ENCODE data around the gene STPG3. TPM values are rescaled to one million over a fixed set of nuclear protein-coding genes. Genes with fewer than 3 reads are reported as not detected.
A peak's percentile ranks its signal among the peaks of the same experiment; 100 is the strongest.

STPG3 gene
- total and polyA plus RNA-seq, 2 of the 13 experiments (the other 11 are each of a cell fraction or from before 2014, with no cell fraction given) = not detected

DNA sequence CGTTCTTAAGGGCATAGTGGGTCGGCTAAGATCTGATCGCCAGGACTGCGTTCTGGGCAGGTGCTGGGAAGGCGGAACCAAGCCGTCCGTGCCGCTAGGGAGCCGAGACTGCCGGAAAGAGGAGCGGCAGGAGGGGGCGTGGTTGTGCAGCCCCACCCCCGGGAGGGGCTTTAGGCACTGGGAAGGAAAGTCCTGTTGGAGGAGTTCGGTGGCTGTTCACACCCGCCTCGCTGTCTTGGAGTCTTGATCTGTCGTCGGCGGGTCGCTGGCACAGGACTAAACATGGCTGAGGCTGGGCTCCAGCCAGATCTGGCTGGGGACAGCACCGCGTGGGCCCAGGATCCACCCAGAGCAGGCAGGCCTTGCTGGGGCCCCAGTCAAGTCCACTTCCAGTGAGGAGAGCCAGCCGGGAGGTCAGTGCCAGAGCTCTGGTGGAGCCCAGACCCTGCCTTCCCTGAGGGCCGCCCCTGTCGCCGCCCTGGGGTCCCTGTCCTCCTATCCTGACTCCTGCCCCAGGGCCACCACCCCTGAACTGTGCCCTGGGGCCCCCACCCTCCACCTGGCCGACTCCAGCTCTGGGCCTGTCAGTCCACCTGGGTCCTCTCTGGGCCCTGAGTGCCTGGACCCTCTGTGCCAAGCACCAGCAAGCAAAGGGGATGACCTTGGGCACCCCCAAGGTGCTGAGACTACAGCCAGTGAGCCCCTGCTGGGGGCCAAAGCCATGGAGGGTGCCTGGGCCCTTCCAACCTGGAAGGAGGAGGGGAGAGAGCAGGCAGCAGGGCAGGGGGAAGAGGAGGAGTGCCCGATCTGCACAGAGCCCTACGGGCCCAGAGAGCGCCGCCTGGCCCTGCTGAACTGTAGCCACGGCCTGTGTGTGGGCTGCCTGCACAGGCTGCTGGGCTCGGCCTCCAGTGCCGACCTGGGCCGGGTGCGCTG lies 33.5 kb upstream of the STPG3 start (continued):
- TF ChIP-seq, protein P1, sequence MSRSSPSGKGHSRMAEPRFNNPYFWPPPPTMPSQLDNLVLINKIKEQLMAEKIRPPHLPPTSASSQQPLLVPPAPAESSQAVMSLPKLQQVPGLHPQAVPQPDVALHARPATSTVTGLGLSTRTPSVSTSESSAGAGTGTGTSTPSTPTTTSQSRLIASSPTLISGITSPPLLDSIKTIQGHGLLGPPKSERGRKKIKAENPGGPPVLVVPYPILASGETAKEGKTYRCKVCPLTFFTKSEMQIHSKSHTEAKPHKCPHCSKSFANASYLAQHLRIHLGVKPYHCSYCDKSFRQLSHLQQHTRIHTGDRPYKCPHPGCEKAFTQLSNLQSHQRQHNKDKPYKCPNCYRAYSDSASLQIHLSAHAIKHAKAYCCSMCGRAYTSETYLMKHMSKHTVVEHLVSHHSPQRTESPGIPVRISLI (CRISPR knock-in tag; IDR thresholded peaks at IDR 0.05; ENCODE audit: borderline replicate concordance) = no peak
- no peak for TF ChIP-seq GTF2F1 (IDR thresholded peaks at IDR 0.05; ENCODE audit: low read length)
- TF ChIP-seq RBFOX2 (IDR thresholded peaks at IDR 0.05; ENCODE audit: low read depth, low read length) = peak; percentile 60
- peak; percentile 35; the same call in 1 of the 2 replicates for TF ChIP-seq IRF2 (CRISPR knock-in tag; IDR thresholded peaks at IDR 0.05)
- TF ChIP-seq ZNF550 (CRISPR knock-in tag; IDR thresholded peaks at IDR 0.05; ENCODE audit: borderline replicate concordance) = no peak
- TF ChIP-seq, protein P2, sequence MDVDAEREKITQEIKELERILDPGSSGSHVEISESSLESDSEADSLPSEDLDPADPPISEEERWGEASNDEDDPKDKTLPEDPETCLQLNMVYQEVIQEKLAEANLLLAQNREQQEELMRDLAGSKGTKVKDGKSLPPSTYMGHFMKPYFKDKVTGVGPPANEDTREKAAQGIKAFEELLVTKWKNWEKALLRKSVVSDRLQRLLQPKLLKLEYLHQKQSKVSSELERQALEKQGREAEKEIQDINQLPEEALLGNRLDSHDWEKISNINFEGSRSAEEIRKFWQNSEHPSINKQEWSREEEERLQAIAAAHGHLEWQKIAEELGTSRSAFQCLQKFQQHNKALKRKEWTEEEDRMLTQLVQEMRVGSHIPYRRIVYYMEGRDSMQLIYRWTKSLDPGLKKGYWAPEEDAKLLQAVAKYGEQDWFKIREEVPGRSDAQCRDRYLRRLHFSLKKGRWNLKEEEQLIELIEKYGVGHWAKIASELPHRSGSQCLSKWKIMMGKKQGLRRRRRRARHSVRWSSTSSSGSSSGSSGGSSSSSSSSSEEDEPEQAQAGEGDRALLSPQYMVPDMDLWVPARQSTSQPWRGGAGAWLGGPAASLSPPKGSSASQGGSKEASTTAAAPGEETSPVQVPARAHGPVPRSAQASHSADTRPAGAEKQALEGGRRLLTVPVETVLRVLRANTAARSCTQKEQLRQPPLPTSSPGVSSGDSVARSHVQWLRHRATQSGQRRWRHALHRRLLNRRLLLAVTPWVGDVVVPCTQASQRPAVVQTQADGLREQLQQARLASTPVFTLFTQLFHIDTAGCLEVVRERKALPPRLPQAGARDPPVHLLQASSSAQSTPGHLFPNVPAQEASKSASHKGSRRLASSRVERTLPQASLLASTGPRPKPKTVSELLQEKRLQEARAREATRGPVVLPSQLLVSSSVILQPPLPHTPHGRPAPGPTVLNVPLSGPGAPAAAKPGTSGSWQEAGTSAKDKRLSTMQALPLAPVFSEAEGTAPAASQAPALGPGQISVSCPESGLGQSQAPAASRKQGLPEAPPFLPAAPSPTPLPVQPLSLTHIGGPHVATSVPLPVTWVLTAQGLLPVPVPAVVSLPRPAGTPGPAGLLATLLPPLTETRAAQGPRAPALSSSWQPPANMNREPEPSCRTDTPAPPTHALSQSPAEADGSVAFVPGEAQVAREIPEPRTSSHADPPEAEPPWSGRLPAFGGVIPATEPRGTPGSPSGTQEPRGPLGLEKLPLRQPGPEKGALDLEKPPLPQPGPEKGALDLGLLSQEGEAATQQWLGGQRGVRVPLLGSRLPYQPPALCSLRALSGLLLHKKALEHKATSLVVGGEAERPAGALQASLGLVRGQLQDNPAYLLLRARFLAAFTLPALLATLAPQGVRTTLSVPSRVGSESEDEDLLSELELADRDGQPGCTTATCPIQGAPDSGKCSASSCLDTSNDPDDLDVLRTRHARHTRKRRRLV (CRISPR knock-in tag; IDR thresholded peaks at IDR 0.05) = peak; percentile 87; the same call in 1 of the 2 replicates
- TF ChIP-seq, protein P3, sequence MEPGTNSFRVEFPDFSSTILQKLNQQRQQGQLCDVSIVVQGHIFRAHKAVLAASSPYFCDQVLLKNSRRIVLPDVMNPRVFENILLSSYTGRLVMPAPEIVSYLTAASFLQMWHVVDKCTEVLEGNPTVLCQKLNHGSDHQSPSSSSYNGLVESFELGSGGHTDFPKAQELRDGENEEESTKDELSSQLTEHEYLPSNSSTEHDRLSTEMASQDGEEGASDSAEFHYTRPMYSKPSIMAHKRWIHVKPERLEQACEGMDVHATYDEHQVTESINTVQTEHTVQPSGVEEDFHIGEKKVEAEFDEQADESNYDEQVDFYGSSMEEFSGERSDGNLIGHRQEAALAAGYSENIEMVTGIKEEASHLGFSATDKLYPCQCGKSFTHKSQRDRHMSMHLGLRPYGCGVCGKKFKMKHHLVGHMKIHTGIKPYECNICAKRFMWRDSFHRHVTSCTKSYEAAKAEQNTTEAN (CRISPR knock-in tag; conservative IDR thresholded peaks at IDR 0.05) = no peak
- no peak for TF ChIP-seq TCF12 (IDR thresholded peaks at IDR 0.05)
- TF ChIP-seq TCF12 (CRISPR knock-in tag; IDR thresholded peaks at IDR 0.05) = 0 out of 2 replicates have a peak, but pooled peaks have one; percentile 45
- no peak for TF ChIP-seq ZNF7 (CRISPR knock-in tag; IDR thresholded peaks at IDR 0.05)
- TF ChIP-seq, protein P4, sequence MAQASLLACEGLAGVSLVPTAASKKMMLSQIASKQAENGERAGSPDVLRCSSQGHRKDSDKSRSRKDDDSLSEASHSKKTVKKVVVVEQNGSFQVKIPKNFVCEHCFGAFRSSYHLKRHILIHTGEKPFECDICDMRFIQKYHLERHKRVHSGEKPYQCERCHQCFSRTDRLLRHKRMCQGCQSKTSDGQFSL (CRISPR knock-in tag; IDR thresholded peaks at IDR 0.05) = 0 out of 2 replicates have a peak, but pooled peaks have one; percentile 42
- TF ChIP-seq ZNF292 (CRISPR knock-in tag; IDR thresholded peaks at IDR 0.05; ENCODE audit: borderline replicate concordance, low read depth) = no peak
- TF ChIP-seq, protein P5, sequence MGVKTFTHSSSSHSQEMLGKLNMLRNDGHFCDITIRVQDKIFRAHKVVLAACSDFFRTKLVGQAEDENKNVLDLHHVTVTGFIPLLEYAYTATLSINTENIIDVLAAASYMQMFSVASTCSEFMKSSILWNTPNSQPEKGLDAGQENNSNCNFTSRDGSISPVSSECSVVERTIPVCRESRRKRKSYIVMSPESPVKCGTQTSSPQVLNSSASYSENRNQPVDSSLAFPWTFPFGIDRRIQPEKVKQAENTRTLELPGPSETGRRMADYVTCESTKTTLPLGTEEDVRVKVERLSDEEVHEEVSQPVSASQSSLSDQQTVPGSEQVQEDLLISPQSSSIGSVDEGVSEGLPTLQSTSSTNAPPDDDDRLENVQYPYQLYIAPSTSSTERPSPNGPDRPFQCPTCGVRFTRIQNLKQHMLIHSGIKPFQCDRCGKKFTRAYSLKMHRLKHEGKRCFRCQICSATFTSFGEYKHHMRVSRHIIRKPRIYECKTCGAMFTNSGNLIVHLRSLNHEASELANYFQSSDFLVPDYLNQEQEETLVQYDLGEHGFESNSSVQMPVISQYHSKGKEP (CRISPR knock-in tag; IDR thresholded peaks at IDR 0.05) = no peak
- TF ChIP-seq, protein P6, sequence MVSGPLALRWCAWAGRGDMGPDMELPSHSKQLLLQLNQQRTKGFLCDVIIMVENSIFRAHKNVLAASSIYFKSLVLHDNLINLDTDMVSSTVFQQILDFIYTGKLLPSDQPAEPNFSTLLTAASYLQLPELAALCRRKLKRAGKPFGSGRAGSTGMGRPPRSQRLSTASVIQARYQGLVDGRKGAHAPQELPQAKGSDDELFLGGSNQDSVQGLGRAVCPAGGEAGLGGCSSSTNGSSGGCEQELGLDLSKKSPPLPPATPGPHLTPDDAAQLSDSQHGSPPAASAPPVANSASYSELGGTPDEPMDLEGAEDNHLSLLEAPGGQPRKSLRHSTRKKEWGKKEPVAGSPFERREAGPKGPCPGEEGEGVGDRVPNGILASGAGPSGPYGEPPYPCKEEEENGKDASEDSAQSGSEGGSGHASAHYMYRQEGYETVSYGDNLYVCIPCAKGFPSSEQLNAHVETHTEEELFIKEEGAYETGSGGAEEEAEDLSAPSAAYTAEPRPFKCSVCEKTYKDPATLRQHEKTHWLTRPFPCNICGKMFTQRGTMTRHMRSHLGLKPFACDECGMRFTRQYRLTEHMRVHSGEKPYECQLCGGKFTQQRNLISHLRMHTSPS (CRISPR knock-in tag; IDR thresholded peaks at IDR 0.05; ENCODE audit: low read depth) = peak; percentile 7

Data from HepG2 (cell line).